Smooth muscle cell of the coronary artery (primary cell): ENCODE data around the gene ITIH6. TPM values are rescaled to one million over a fixed set of nuclear protein-coding genes. Genes with fewer than 3 reads are reported as not detected.

Source experiments
- total RNA-seq: library from RNA; depleted of rRNA; stranded (reverse); fragments of >200 nt; gene quantifications from 2 replicates; pipeline ENCODE4 v1.2.3, GENCODE V29; 2014; ENCODE audit warnings: low replicate concordance

The ITIH6 gene
- total RNA-seq, result not detected in 2 replicates

GRCh38 chrX:54798137-54798536, at the start of gene ITIH6:
Gene ITIH6 (minus strand): TSS chrX:54798255. CDS start chrX:54798210, 45 bp downstream.

GRCh38 chrX:54807524-54808108, 9.6 kb upstream of the ITIH6 start, which contains the start of gene MAGED2:
Gene MAGED2 (plus strand): TSS chrX:54807745. CDS start chrX:54809332, 1,587 bp downstream.

Other genes with a start within 250 kb of the ITIH6 start
- gene MAGED2, start 9.5 kb upstream of the ITIH6 start, total RNA-seq, result 110 and 379 TPM in 2 replicates
- gene TRO, start 122.6 kb upstream of the ITIH6 start, total RNA-seq, result 5.9 and 18.3 TPM in 2 replicates
- 0.08 TPM in 1 of 2 replicates, not detected in the other for gene PFKFB1, start 195.9 kb upstream of the ITIH6 start, total RNA-seq
- gene APEX2, start 202.1 kb upstream of the ITIH6 start, total RNA-seq, result 2.7 and 7.7 TPM in 2 replicates
- gene ALAS2, start 232.7 kb upstream of the ITIH6 start, total RNA-seq, result not detected in 2 replicates